Suprapubic skin (tissue), 4 donors: ENCODE results near the gene PLEKHB2.
"Not testable (repeated sequence)": the region's sequence is repeated elsewhere in the genome, so short reads cannot be mapped to it uniquely, and the experiment has no call there.

Source experiments
- EP300 ChIP-seq: sonication (generic); formaldehyde crosslinking; IDR thresholded peaks from one replicate; pipeline ENCODE4 v1.6.1; 2017; ENCODE audit warnings: antibody characterized with exemption
- POLR2AphosphoS5 ChIP-seq, 3 donors: sonication (generic); formaldehyde crosslinking; IDR thresholded peaks; one replicate each; pipeline ENCODE4 v1.6.1; 2017; ENCODE audit warnings: antibody characterized with exemption in 3 of 3
- TF ChIP-seq, protein P1 (sequence below), 2 donors: fragments of 200-600 bp in 1 of 2; fragments of 450-650 bp in 1 of 2; sonication (generic) in 1 of 2; IDR thresholded peaks; one replicate each; pipeline ENCODE4 v1.5.1; 2016 to 2019; ENCODE audit warnings: antibody characterized with exemption in 2 of 2, mild to moderate bottlenecking in 1 of 2, moderate library complexity in 1 of 2

DNA sequence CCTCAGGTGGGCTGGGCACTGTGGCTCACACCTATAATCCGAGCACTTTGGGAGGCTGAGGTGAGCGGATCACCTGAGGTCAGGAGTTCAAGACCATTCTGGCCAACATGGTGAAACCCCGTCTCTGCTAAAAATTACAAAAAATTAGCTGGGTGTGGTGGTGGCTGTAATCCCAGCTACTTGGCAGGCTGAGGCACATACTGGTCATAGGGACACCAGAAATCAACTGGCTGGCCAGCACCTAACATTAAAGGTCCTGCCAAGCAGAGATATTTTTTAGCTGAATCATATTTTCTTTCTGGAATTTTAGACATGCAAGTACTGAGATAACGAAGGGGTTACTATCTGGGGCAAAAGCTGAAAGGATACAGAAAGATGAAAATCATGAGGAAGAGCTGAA is 76.3 kb downstream of the PLEKHB2 start:
- not testable (repeated sequence) for TF ChIP-seq EP300; POLR2AphosphoS5 (IDR thresholded peaks at IDR 0.05)
- TF ChIP-seq, protein P1, sequence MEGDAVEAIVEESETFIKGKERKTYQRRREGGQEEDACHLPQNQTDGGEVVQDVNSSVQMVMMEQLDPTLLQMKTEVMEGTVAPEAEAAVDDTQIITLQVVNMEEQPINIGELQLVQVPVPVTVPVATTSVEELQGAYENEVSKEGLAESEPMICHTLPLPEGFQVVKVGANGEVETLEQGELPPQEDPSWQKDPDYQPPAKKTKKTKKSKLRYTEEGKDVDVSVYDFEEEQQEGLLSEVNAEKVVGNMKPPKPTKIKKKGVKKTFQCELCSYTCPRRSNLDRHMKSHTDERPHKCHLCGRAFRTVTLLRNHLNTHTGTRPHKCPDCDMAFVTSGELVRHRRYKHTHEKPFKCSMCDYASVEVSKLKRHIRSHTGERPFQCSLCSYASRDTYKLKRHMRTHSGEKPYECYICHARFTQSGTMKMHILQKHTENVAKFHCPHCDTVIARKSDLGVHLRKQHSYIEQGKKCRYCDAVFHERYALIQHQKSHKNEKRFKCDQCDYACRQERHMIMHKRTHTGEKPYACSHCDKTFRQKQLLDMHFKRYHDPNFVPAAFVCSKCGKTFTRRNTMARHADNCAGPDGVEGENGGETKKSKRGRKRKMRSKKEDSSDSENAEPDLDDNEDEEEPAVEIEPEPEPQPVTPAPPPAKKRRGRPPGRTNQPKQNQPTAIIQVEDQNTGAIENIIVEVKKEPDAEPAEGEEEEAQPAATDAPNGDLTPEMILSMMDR (IDR thresholded peaks at IDR 0.05), result not testable (repeated sequence)
